Memory B cell (primary cell): Measurements from ENCODE around the gene TIGD7.

Experiments
- ATAC-seq: fragments of 150-1000 bp; cut with Tn5 transposase; 2 replicates; pipeline ENCODE4 v1.10.0; 2021; ENCODE audit warnings: low read depth, mild to moderate bottlenecking, moderate library complexity
- DNase-seq, 2 donors: peaks; one replicate each; pipeline ENCODE4 v3.0.0; 2022; ENCODE audit warnings: low spot score in 2 of 2
- H3K27ac Mint-ChIP-seq: one replicate; pipeline ENCODE4 v1.8.0; 2022; ENCODE audit warnings: mild to moderate bottlenecking, moderate library complexity, mixed read lengths
- H3K27me3 Mint-ChIP-seq: one replicate; pipeline ENCODE4 v1.8.0; 2022; ENCODE audit warnings: mixed read lengths
- H3K36me3 Mint-ChIP-seq: one replicate; pipeline ENCODE4 v1.8.0; 2022; ENCODE audit warnings: mild to moderate bottlenecking, mixed read lengths
- H3K4me1 Mint-ChIP-seq: one replicate; pipeline ENCODE4 v1.8.0; 2022; ENCODE audit warnings: mixed read lengths
- H3K4me3 Mint-ChIP-seq: one replicate; pipeline ENCODE4 v1.8.0; 2022; ENCODE audit warnings: mild to moderate bottlenecking, moderate library complexity, mixed read lengths
- H3K9me3 Mint-ChIP-seq: one replicate; pipeline ENCODE4 v1.8.0; 2022; ENCODE audit warnings: mixed read lengths

TIGD7 gene, protein sequence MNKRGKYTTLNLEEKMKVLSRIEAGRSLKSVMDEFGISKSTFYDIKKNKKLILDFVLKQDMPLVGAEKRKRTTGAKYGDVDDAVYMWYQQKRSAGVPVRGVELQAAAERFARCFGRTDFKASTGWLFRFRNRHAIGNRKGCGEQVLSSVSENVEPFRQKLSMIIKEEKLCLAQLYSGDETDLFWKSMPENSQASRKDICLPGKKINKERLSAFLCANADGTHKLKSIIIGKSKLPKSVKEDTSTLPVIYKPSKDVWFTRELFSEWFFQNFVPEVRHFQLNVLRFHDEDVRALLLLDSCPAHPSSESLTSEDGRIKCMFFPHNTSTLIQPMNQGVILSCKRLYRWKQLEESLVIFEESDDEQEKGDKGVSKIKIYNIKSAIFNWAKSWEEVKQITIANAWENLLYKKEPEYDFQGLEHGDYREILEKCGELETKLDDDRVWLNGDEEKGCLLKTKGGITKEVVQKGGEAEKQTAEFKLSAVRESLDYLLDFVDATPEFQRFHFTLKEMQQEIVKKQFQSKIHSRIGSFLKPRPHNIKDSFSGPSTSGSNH

GRCh38 chr16:3305109-3306068 lies at the start of gene TIGD7, which contains the start of gene ZNF75A:
Gene TIGD7, minus strand, starts transcription at chr16:3305430. Its CDS starts 4,816 bp downstream, at chr16:3300614.
Gene ZNF75A, plus strand, starts transcription at chr16:3305497. Its CDS starts 2,932 bp downstream, at chr16:3308429.
- H3K4me3 Mint-ChIP-seq: peak within 1 kb of the TSS; percentile 88
- peak within 1 kb of the TSS; percentile 73 for H3K27ac Mint-ChIP-seq
- H3K27me3 Mint-ChIP-seq: no peaks in the 10 kb centered on the region
- peaks cover 12% of the 10 kb centered on the region for H3K9me3 Mint-ChIP-seq
- ATAC-seq (peak; percentile 89), DNase-seq (peak; percentile 72 to 80)
- peaks cover 12% of the 10 kb centered on the region for H3K4me1 Mint-ChIP-seq
- H3K36me3 Mint-ChIP-seq: peaks cover 36% of the 10 kb centered on the region

DNA sequence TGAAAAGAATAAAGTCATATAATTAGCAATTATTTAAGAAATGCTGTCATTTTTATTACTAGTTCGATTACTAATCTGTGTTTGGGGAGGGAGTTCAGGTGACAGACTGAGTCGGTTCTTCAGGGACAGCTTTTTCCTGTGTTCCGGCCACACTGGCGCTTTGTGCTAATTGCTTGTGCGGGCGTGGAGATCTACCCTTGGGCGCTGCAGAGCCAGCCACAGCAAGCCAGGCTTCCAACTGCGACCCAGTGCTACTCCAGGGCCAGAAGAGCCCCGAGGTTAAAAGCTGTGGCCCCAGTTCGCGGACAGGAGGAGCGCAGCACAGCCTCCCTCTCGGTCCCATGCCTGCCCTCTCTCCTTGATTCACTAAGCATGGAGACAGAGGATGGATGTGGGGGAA lies 43.9 kb upstream of the TIGD7 start:
- no peak for ATAC-seq
- Mint-ChIP-seq H3K4me1 (no peaks in the 10 kb centered on the region), H3K27ac (no peak overlapping the region), H3K9me3 (peaks cover 5% of the 10 kb centered on the region), H3K27me3 (no peaks in the 10 kb centered on the region), H3K4me3 (no peak overlapping the region), H3K36me3 (peaks cover 8% of the 10 kb centered on the region)
- DNase-seq: no peak

DNA sequence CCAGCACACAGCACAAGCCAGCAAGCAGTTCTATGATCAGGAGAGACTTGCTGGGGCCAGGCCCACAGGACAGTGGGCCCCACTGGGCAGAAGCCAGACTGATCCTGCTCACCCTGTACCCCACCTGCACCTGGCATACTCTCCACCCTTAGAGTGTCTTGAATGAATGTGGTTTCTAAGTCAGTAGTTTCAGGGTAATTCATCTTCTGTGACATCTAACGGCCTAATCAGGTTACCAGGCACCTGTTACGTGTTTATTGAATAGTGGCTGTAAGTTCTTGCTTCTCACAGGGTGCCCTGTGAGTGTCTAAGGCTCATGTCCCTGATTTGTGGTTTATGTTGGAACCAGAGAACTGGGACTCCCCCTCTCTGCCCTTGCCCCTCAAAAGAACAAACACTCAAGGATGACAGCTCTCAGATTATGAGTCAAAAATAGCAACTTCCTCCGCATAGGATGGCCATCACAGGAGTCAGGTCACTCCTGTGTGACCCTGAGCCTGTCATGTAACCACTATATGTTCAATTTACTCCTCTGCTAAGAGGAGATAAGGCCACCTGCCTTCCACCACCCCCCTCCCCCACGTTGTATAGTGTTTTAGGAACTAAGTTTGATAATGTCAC lies 43.4 kb upstream of the TIGD7 start:
- ATAC-seq (no peak), DNase-seq (no peak)
- Mint-ChIP-seq H3K4me3 (no peak overlapping the region), H3K27me3 (no peaks in the 10 kb centered on the region), H3K4me1 (no peaks in the 10 kb centered on the region), H3K36me3 (peaks cover 7% of the 10 kb centered on the region), H3K27ac (no peak overlapping the region), H3K9me3 (peaks cover 4% of the 10 kb centered on the region)

GRCh38 chr16:3347586-3347985 lies 42.4 kb upstream of the TIGD7 start:
- ATAC-seq (no peak), DNase-seq (no peak)
- H3K9me3 Mint-ChIP-seq: peaks cover 3% of the 10 kb centered on the region
- no peaks in the 10 kb centered on the region for H3K4me1 Mint-ChIP-seq
- H3K27ac Mint-ChIP-seq: no peak overlapping the region
- no peaks in the 10 kb centered on the region for H3K27me3 Mint-ChIP-seq
- H3K36me3 Mint-ChIP-seq: peaks cover 5% of the 10 kb centered on the region
- no peak overlapping the region for H3K4me3 Mint-ChIP-seq

- H3K27ac Mint-ChIP-seq: no peak overlapping the region
- H3K27me3 Mint-ChIP-seq: no peaks in the 10 kb centered on the region
- no peaks in the 10 kb centered on the region for H3K4me1 Mint-ChIP-seq
- no peak overlapping the region for H3K4me3 Mint-ChIP-seq
- peaks cover 3% of the 10 kb centered on the region for H3K9me3 Mint-ChIP-seq
- no peak for DNase-seq
- ATAC-seq: no peak
- peaks cover 5% of the 10 kb centered on the region for H3K36me3 Mint-ChIP-seq
Measured at GRCh38 chr16:3346041-3346440, 40.8 kb upstream of the TIGD7 start.

DNA sequence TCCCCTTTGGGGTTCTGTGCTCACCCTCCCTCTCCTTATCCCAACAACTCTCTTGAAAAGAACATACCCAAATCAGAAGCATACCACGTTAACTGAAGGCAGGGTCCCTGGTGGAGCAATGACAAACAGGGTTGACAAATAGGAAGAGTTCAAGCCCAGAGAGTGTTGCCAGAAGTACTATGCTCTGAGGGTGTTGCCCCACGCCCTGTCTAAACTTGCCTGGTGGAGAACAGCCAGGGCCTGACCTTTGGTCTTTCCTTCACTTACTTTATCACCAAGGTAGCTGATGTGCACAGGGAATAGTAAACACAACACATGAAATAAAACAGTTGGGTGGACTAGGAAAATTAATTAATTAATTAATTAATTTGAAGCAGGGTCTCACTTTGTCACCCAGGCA lies 23.4 kb upstream of the TIGD7 start:
- ATAC-seq (no peak), DNase-seq (no peak)
- Mint-ChIP-seq H3K4me3 (no peak overlapping the region), H3K9me3 (peaks cover 15% of the 10 kb centered on the region), H3K27ac (no peak overlapping the region), H3K27me3 (no peaks in the 10 kb centered on the region), H3K4me1 (no peaks in the 10 kb centered on the region), H3K36me3 (peaks cover 21% of the 10 kb centered on the region)

- no peak overlapping the region for H3K4me3 Mint-ChIP-seq
- H3K27ac Mint-ChIP-seq: no peak overlapping the region
- H3K4me1 Mint-ChIP-seq: no peaks in the 10 kb centered on the region
- ATAC-seq: no peak
- H3K9me3 Mint-ChIP-seq: peaks cover 15% of the 10 kb centered on the region
- no peaks in the 10 kb centered on the region for H3K27me3 Mint-ChIP-seq
- no peak for DNase-seq
- H3K36me3 Mint-ChIP-seq: peaks cover 19% of the 10 kb centered on the region
Measured at GRCh38 chr16:3328104-3328503, 22.9 kb upstream of the TIGD7 start.

DNA sequence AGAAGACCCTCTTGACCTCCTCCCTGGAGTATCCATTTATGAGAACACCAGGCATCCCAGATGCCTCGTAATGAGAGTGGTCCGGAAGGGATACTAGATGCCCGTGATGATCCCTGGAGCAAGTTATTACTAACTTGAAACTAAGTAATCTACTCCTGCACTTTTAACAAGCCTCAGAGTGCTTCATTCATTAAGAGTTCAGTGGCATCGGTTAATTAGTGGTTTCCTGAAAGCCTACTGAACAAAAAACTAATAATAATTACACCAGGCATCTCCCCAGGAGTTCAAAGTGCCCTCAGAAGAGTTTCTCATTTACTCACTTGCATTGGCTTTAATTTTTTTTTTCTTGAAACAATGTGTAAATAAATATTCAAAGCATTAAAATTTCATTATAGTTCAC lies 22.3 kb upstream of the TIGD7 start:
- H3K27me3 Mint-ChIP-seq: no peaks in the 10 kb centered on the region
- H3K9me3 Mint-ChIP-seq: peaks cover 15% of the 10 kb centered on the region

DNA sequence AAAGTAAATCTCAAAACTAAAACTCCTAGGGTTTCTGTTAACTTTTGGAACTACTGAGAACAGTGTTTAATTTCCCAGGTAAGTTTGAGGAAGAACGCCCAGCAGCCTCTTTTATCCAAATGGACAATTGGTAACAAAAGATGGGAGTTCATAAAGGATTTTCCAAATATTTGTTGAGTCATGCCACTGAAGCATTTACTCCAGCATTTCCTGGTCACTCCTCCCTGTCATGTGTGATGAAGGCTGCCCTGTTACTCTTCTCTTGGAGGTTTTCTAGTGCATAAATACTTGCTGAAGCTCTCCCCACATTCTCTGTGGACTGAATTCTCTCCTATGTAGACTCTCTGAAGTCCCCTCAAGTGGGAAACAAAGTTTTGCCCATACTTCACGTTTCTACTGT lies 16.6 kb upstream of the TIGD7 start:
- H3K4me3 Mint-ChIP-seq: no peak overlapping the region
- H3K27me3 Mint-ChIP-seq: no peaks in the 10 kb centered on the region
- no peaks in the 10 kb centered on the region for H3K4me1 Mint-ChIP-seq
- ATAC-seq (no peak), DNase-seq (no peak)
- H3K9me3 Mint-ChIP-seq: peaks cover 12% of the 10 kb centered on the region
- H3K36me3 Mint-ChIP-seq: peaks cover 22% of the 10 kb centered on the region
- no peak overlapping the region for H3K27ac Mint-ChIP-seq

More for the DNA sequence above, 22.3 kb upstream of the TIGD7 start:
- no peak for DNase-seq
- peaks cover 17% of the 10 kb centered on the region for H3K36me3 Mint-ChIP-seq
- no peak overlapping the region for H3K27ac Mint-ChIP-seq
- no peak for ATAC-seq
- H3K4me1 Mint-ChIP-seq: no peaks in the 10 kb centered on the region
- no peak overlapping the region for H3K4me3 Mint-ChIP-seq

DNA sequence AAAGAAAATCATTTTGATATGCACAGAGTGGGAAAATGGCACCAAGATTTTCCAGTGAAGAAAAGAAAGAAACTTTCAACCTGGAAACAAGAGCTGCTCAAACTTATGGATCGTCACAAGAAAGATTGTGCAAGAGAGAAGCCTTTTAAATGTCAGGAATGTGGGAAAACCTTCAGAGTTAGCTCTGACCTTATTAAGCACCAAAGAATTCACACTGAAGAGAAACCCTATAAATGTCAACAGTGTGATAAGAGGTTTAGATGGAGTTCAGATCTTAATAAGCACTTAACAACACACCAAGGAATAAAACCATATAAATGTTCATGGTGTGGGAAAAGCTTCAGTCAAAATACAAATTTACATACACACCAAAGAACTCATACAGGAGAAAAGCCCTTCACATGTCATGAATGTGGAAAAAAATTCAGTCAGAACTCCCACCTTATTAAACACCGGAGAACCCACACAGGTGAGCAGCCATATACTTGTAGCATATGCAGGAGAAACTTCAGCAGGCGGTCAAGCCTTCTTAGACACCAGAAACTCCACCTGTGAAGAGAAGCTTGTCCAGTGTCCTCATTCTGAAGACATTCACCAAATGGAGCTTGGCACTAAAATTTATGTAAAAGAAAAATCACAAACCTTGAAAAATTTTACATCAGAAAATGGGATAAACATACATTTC lies 12.2 kb upstream of the TIGD7 start:
- DNase-seq: no peak
- H3K27ac Mint-ChIP-seq: no peak overlapping the region
- H3K27me3 Mint-ChIP-seq: no peaks in the 10 kb centered on the region
- no peak for ATAC-seq
- peaks cover 59% of the 10 kb centered on the region for H3K36me3 Mint-ChIP-seq
- H3K9me3 Mint-ChIP-seq: peaks cover 22% of the 10 kb centered on the region
- H3K4me1 Mint-ChIP-seq: no peaks in the 10 kb centered on the region
- no peak overlapping the region for H3K4me3 Mint-ChIP-seq

- Mint-ChIP-seq H3K4me3 (no peak overlapping the region), H3K36me3 (peaks cover 70% of the 10 kb centered on the region), H3K27me3 (no peaks in the 10 kb centered on the region), H3K4me1 (peaks cover 5% of the 10 kb centered on the region), H3K9me3 (peaks cover 23% of the 10 kb centered on the region), H3K27ac (no peak overlapping the region)
- DNase-seq: no peak
- ATAC-seq: no peak
Measured at GRCh38 chr16:3311496-3311895, 6.3 kb upstream of the TIGD7 start.

DNA sequence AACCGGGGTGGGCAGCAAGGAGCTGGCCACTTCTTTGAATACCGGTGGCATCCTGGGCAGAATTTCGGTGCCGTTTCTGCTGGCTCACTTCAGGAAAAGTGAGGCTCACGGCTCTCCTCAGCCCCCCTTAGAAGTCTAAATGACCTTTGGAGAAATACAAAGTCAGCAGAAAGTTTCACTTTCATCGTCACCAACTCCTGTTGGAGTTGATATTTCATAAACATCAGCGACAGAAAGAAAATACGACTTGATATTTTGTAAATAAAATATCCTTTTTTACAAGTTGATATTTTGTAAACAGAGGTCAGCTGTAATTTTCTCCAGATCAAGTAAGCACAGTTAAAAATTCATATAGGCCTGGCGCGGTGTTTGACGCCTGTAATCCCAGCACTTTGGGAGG lies 848 bp upstream of the TIGD7 start:
- Mint-ChIP-seq H3K9me3 (peaks cover 12% of the 10 kb centered on the region), H3K4me3 (peak overlapping the region; percentile 88)

GRCh38 chr16:3304370-3304769 lies 860 bp downstream of the TIGD7 start:
- H3K4me3 Mint-ChIP-seq: peak overlapping the region; percentile 88
- ATAC-seq: no peak
- peaks cover 12% of the 10 kb centered on the region for H3K4me1 Mint-ChIP-seq
- H3K27me3 Mint-ChIP-seq: no peaks in the 10 kb centered on the region
- peaks cover 17% of the 10 kb centered on the region for H3K9me3 Mint-ChIP-seq
- H3K36me3 Mint-ChIP-seq: peaks cover 39% of the 10 kb centered on the region
- no peak for DNase-seq
- H3K27ac Mint-ChIP-seq: peak overlapping the region; percentile 73

More for the DNA sequence above, 848 bp upstream of the TIGD7 start:
- no peaks in the 10 kb centered on the region for H3K27me3 Mint-ChIP-seq
- ATAC-seq: no peak
- peak overlapping the region; percentile 73 for H3K27ac Mint-ChIP-seq
- H3K36me3 Mint-ChIP-seq: peaks cover 34% of the 10 kb centered on the region
- H3K4me1 Mint-ChIP-seq: peaks cover 12% of the 10 kb centered on the region
- DNase-seq: no peak
